DND-41 (cell line): ENCODE measurements around the gene RBL1.

Experiments
- ATAC-seq: fragments of 200-7000 bp; cut with Tn5 transposase; 3 replicates; pipeline ENCODE4 v1.9.1; 2021; ENCODE audit warnings: low read depth; ENCODE audit not compliant: insufficient read depth
- DNase-seq: peaks from one replicate; pipeline ENCODE4 v3.0.0-alpha.2; 2020
- H2AFZ ChIP-seq: 2 replicates; pipeline ENCODE4 v1.6.0; 2012; ENCODE audit warnings: low read depth, low read length
- H3K27ac ChIP-seq: 2 replicates; pipeline ENCODE4 v1.5.1; 2012; ENCODE audit warnings: low read length, inconsistent platforms
- H3K27me3 ChIP-seq: fragments of 200-600 bp; sonication (generic); 2 replicates; pipeline ENCODE4 v1.6.0; 2012; ENCODE audit warnings: low read length, mild to moderate bottlenecking, inconsistent platforms; ENCODE audit not compliant: insufficient read depth, poor library complexity
- H3K36me3 ChIP-seq: 2 replicates; pipeline ENCODE4 v1.5.1; 2012; ENCODE audit warnings: low read length, inconsistent platforms; ENCODE audit not compliant: insufficient read depth
- H3K4me1 ChIP-seq: 2 replicates; pipeline ENCODE4 v1.5.1; 2012; ENCODE audit warnings: mild to moderate bottlenecking, low read length; ENCODE audit not compliant: insufficient read depth
- H3K4me2 ChIP-seq: 2 replicates; pipeline ENCODE4 v1.6.0; 2012; ENCODE audit warnings: mild to moderate bottlenecking, moderate library complexity, low read length, inconsistent platforms; ENCODE audit not compliant: insufficient read depth
- H3K4me3 ChIP-seq, 2 experiments: fragments of 200-600 bp in 1 of 2; shearing (Covaris generic) in 1 of 2; 2 replicates each; pipeline ENCODE4 v1.5.1; 2012 to 2016; ENCODE audit warnings: inconsistent platforms in 2 of 2, low read length in 2 of 2, mild to moderate bottlenecking in 2 of 2, low read depth in 1 of 2, moderate library complexity in 1 of 2
- H3K79me2 ChIP-seq: 2 replicates; pipeline ENCODE4 v1.6.0; 2012; ENCODE audit warnings: low read length, inconsistent platforms; ENCODE audit not compliant: insufficient read depth
- H3K9ac ChIP-seq: 2 replicates; pipeline ENCODE4 v1.6.0; 2012; ENCODE audit warnings: low read depth, mild to moderate bottlenecking, inconsistent platforms, low read length, moderate library complexity
- H3K9me3 ChIP-seq: 2 replicates; pipeline ENCODE4 v1.5.1; 2012; ENCODE audit warnings: low read length, moderate library complexity, mild to moderate bottlenecking, inconsistent platforms; ENCODE audit not compliant: insufficient read depth, severe bottlenecking
- H4K20me1 ChIP-seq: 2 replicates; pipeline ENCODE4 v1.6.0; 2012; ENCODE audit warnings: low read length; ENCODE audit not compliant: insufficient read depth
- EZH2 ChIP-seq: IDR thresholded peaks from 3 replicates; pipeline ENCODE4 v1.6.1; 2012; ENCODE audit warnings: borderline replicate concordance, low read depth, mild to moderate bottlenecking, moderate library complexity, low read length, inconsistent platforms; ENCODE audit not compliant: severe bottlenecking
- TF ChIP-seq, protein P1 (sequence below): IDR thresholded peaks from 2 replicates; pipeline ENCODE4 v1.5.1; 2012; ENCODE audit warnings: borderline replicate concordance, low read length, moderate library complexity, mild to moderate bottlenecking; ENCODE audit not compliant: poor library complexity, severe bottlenecking; ENCODE audit errors: extremely low read depth

RBL1 gene

DNA sequence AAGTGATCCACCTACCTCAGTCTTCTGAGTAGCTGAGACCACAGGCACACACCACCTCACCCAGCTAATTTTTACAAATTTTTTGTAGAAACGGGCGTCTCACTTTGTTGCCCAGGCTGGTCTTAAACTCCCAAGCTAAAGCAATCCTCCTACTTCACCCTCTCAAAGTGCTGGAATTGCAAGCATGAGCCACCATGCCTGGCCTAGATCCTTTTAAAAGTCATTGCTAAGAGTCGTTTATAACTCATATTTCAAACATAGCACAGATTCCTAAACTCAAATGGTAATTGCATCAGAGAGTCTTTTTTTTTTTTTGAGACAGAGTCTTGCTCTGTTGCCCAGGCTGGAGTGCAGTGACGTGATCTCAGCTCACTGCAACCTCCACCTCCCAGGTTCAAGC lies 136.6 kb downstream of the RBL1 start:
- Histone ChIP-seq H3K27ac (no peak overlapping the region), H3K4me2 (no peak overlapping the region), H3K36me3 (no peaks in the 10 kb centered on the region), H3K27me3 (no peaks in the 10 kb centered on the region), H3K4me1 (no peaks in the 10 kb centered on the region), H3K4me3 (no peak overlapping the region), H3K9me3 (peaks cover 13% of the 10 kb centered on the region), H2AFZ (no peak overlapping the region), H3K9ac (no peak overlapping the region), H3K79me2 (no peaks in the 10 kb centered on the region), H4K20me1 (no peaks in the 10 kb centered on the region)
- no peak for ATAC-seq
- DNase-seq = no peak
- TF ChIP-seq, protein P1, sequence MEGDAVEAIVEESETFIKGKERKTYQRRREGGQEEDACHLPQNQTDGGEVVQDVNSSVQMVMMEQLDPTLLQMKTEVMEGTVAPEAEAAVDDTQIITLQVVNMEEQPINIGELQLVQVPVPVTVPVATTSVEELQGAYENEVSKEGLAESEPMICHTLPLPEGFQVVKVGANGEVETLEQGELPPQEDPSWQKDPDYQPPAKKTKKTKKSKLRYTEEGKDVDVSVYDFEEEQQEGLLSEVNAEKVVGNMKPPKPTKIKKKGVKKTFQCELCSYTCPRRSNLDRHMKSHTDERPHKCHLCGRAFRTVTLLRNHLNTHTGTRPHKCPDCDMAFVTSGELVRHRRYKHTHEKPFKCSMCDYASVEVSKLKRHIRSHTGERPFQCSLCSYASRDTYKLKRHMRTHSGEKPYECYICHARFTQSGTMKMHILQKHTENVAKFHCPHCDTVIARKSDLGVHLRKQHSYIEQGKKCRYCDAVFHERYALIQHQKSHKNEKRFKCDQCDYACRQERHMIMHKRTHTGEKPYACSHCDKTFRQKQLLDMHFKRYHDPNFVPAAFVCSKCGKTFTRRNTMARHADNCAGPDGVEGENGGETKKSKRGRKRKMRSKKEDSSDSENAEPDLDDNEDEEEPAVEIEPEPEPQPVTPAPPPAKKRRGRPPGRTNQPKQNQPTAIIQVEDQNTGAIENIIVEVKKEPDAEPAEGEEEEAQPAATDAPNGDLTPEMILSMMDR = no peak
- TF ChIP-seq EZH2 = no peak

DNA sequence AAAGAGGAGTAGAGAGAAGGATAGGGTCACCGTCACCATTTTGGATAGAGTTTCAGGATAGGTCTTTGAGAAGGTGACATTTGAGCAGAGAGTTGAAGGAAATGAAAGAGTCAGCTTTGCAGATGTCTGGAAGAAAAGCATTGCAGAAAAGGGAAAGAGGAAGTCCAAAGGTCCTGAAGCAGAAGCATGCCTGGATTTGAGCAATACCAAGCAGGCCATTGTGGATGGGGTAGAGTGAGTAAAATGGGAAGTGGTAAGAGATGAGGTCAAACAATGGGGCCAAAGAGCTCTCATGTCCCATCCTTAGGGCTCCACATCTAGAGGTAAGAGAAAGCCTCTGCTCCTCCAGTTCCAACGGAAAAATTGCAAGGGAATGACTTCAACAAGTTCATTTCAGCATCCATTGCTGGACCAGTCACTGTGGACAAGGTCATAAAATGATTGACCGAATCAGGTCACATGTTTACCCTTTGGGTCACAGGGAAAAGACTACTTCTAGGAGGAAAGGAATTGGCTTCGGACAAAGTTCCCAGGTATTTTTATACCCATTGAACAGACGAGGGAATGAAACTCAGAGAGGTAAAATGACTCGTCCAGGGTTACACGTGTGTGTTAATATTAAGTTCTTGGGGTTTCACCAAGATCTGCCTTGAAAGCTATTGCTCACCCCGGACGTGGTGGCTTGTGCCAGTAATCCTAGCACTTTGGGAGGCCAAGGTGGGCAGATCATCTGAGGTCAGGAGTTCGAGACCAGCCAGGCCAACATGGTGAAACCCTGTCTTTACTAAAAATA lies 137.7 kb downstream of the RBL1 start:
- Histone ChIP-seq H2AFZ (no peak overlapping the region), H3K79me2 (no peaks in the 10 kb centered on the region), H3K27me3 (no peaks in the 10 kb centered on the region), H3K36me3 (no peaks in the 10 kb centered on the region), H3K4me1 (no peaks in the 10 kb centered on the region), H3K4me3 (no peak overlapping the region), H4K20me1 (no peaks in the 10 kb centered on the region), H3K4me2 (no peak overlapping the region), H3K9ac (no peak overlapping the region), H3K9me3 (peaks cover 10% of the 10 kb centered on the region), H3K27ac (no peak overlapping the region)
- DNase-seq (no peak), ATAC-seq (no peak)
- no peak for TF ChIP-seq EZH2
- TF ChIP-seq, protein P1 = no peak

DNA sequence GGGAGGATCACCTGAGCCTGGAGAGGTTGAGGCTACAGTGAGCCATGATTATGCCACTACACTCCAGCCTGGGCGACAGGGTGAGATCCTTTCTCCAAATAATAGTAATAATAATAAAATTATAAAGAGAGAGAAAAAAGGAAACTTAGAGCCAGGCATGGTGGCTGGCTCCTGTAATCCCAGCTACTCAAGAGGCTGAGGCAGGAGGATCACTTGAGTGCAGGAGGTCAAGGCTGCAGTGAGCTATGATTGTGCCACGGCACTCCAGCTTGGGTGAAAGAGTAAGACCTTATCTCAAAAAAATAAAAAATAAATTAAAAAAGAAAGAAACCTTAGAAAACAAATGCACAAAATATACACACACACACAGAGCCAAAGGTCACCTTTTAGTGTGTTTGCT lies 139.1 kb downstream of the RBL1 start:
- Histone ChIP-seq H3K9ac (no peak overlapping the region), H3K36me3 (no peaks in the 10 kb centered on the region), H4K20me1 (peaks cover 6% of the 10 kb centered on the region), H3K4me2 (no peak overlapping the region), H3K9me3 (no peaks in the 10 kb centered on the region), H3K79me2 (no peaks in the 10 kb centered on the region), H3K27me3 (peaks cover 8% of the 10 kb centered on the region), H2AFZ (no peak overlapping the region), H3K4me3 (no peak overlapping the region), H3K27ac (no peak overlapping the region), H3K4me1 (peaks cover 1% of the 10 kb centered on the region)
- no peak for TF ChIP-seq EZH2
- TF ChIP-seq, protein P1 = no peak
- DNase-seq (no peak), ATAC-seq (no peak)
